Right atrium auricular region (tissue), 2 donors: ENCODE measurements around the gene LPIN1. TPM values are rescaled to one million over a fixed set of nuclear protein-coding genes. Genes with fewer than 3 reads are reported as not detected.

Experiments used
- DNase-seq: peaks from one replicate; pipeline ENCODE4 v3.0.0-alpha.2; 2019; ENCODE audit warnings: low spot score
- H3K27ac ChIP-seq, 2 donors: fragments of 200-600 bp; sonication (generic); 1 replicate in 1 of 2; 2 replicates in 1 of 2; pipeline ENCODE4 v1.5.1; 2016 to 2019
- H3K27me3 ChIP-seq, 2 donors: fragments of 200-600 bp; sonication (generic); one replicate each; pipeline versions ENCODE4 v1.5.1 to v1.6.0; 2017 to 2019
- H3K36me3 ChIP-seq: fragments of 200-600 bp; sonication (generic); one replicate; pipeline ENCODE4 v1.5.1; 2016
- H3K4me1 ChIP-seq, 2 donors: fragments of 200-600 bp; sonication (generic); one replicate each; pipeline versions ENCODE4 v1.5.1 to v1.6.0; 2017 to 2019
- H3K4me3 ChIP-seq, 2 donors: fragments of 200-600 bp; sonication (generic); 1 replicate in 1 of 2; 2 replicates in 1 of 2; pipeline ENCODE4 v1.5.1; 2017 to 2019; ENCODE audit warnings: mild to moderate bottlenecking in 1 of 2, moderate library complexity in 1 of 2
- H3K9me3 ChIP-seq, 2 donors: fragments of 200-600 bp; sonication (generic); one replicate each; pipeline ENCODE4 v1.5.1; 2019
- total RNA-seq, 2 donors: library from RNA; depleted of rRNA; stranded (reverse); fragments of >200 nt; gene quantifications; one replicate each; pipeline ENCODE4 v1.1.0, GENCODE V29; 2016
- TF ChIP-seq, protein P1 (sequence below), 2 donors: fragments of 200-600 bp; sonication (generic); IDR thresholded peaks; one replicate each; pipeline ENCODE4 v1.5.1; 2019; ENCODE audit warnings: antibody characterized with exemption in 2 of 2

The LPIN1 gene
- total RNA-seq, 2 donors from 2014 or later: 21.0 to 27.4 TPM

DNA sequence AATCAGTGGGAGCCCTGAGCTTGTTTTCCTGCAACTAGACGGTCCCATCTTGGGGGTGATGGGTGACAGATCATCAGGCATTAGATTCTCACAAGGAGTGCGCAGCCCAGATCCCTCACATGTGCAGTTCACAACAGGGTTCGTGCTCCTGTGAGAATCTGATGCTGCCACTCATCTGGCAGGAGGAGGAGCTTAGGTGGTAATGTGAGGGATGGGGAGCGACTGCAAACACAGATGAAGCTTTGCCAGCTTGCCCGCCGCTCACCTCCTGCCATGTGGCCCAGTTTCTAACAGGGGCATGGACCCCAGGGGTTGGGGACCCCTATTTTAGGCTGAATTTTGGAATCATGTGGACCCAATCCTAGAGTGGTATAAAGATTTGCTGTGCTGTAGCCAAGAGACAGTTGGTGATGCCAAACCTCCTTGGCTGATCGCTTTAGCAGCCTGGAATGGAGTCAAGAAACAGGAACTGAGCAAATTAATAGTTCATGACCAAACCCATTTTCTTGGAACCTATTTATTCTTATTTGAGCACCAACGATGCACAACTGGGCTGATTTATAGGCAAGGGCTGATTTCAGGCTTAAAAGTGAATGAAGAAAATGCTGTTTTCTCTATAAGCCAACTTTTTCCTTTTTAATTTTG is 25.7 kb downstream of the LPIN1 start:
- Histone ChIP-seq H3K36me3 (peaks cover 46% of the 10 kb centered on the region), H3K9me3 (no peaks in the 10 kb centered on the region), H3K4me3 (no peak overlapping the region), H3K27ac (no peak overlapping the region), H3K27me3 (no peaks in the 10 kb centered on the region), H3K4me1 (no peaks in the 10 kb centered on the region)
- DNase-seq: no peak
- TF ChIP-seq, protein P1, sequence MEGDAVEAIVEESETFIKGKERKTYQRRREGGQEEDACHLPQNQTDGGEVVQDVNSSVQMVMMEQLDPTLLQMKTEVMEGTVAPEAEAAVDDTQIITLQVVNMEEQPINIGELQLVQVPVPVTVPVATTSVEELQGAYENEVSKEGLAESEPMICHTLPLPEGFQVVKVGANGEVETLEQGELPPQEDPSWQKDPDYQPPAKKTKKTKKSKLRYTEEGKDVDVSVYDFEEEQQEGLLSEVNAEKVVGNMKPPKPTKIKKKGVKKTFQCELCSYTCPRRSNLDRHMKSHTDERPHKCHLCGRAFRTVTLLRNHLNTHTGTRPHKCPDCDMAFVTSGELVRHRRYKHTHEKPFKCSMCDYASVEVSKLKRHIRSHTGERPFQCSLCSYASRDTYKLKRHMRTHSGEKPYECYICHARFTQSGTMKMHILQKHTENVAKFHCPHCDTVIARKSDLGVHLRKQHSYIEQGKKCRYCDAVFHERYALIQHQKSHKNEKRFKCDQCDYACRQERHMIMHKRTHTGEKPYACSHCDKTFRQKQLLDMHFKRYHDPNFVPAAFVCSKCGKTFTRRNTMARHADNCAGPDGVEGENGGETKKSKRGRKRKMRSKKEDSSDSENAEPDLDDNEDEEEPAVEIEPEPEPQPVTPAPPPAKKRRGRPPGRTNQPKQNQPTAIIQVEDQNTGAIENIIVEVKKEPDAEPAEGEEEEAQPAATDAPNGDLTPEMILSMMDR (IDR thresholded peaks at IDR 0.05): no peak

DNA sequence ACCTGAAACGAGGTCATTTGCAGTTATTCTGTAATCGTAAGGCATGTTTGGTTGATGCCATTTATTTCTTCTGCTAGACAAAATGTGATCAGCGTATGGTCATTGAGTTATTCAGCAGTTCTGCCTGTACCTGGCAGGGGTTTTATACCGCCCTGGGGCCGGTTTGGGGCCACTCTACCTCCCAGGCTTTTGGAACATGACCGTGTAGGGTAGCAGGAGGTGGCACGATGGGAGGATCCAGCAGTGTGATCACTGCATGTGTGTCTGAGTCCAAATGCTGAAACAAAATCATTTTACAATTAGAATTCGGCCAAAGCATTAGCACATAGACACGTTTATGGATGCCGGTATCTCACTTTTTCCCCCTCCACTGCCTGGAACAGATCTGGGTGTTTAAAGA is 26.7 kb downstream of the LPIN1 start:
- peaks cover 36% of the 10 kb centered on the region for H3K36me3 ChIP-seq
- H3K9me3 ChIP-seq: no peaks in the 10 kb centered on the region
- no peak for DNase-seq
- H3K27me3 ChIP-seq: no peaks in the 10 kb centered on the region
- no peaks in the 10 kb centered on the region for H3K4me1 ChIP-seq
- H3K4me3 ChIP-seq: no peak overlapping the region
- no peak overlapping the region for H3K27ac ChIP-seq
- TF ChIP-seq, protein P1 (IDR thresholded peaks at IDR 0.05): no peak

DNA sequence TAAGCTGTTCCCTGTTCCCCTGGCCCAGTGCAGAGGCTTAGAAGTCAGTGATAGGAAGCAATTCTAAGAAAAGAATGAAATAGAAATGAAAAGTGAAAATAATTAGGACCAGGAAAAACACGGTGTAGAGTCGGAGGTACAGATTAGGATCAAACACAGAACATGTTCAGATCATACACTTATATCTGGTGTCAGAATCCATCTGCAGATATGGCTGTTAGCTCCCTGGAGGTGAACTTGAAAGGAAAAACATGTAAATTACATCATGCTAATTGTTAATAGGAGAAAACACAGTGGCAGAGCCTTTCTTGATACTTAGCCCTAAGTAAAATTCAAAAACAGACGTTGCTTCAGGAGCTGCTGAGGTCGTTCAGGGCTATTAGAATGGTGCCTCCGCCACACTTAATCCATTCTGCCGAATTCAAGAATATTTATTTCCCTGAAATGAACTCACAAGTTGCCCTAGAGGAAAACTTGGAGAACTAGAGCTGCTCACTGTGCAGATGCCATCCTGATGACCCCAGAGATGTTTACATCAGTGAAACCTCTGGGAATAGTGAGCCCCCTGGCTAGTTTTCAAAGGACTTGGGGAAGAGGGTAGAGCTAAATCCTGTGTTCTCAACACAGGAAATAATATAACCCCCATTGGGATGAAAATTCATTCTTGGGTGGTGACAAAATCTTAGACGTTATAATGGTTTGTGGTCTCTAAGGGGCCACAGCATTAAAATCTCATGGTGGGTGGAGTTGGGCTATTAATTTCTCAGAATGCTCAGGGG is 27.5 kb downstream of the LPIN1 start:
- no peaks in the 10 kb centered on the region for H3K9me3 ChIP-seq
- H3K27ac ChIP-seq: no peak overlapping the region
- no peaks in the 10 kb centered on the region for H3K27me3 ChIP-seq
- no peak overlapping the region for H3K4me3 ChIP-seq
- TF ChIP-seq, protein P1 (IDR thresholded peaks at IDR 0.05): no peak
- H3K36me3 ChIP-seq: peaks cover 35% of the 10 kb centered on the region
- DNase-seq: no peak
- H3K4me1 ChIP-seq: peaks cover 0 to 4% of the 10 kb centered on the region in 2 donors

DNA sequence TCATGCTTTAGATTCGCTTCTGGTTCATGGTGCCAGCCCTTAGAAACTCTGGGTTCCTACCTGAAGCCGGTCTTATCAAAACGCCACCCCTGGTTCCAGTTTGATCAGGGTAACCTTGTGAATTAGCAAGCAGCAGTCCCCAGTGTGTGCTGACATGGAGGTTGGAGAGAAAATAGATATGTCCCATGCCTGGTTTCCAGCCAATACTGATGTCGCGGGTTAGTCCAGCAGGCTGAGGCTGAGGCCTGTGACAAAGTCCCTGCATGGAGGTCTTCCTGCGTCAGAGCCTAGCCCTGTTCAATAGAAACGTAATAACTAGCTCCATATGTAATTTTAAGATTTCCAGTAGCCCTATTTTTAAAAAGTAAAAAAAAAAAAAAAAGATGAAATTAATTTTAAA is 28.2 kb downstream of the LPIN1 start:
- no peaks in the 10 kb centered on the region for H3K27me3 ChIP-seq
- H3K27ac ChIP-seq: no peak overlapping the region
- H3K36me3 ChIP-seq: peaks cover 37% of the 10 kb centered on the region
- DNase-seq: no peak
- no peaks in the 10 kb centered on the region for H3K9me3 ChIP-seq
- TF ChIP-seq, protein P1 (IDR thresholded peaks at IDR 0.05): no peak
- H3K4me1 ChIP-seq: peaks cover 0 to 10% of the 10 kb centered on the region in 2 donors
- H3K4me3 ChIP-seq: no peak overlapping the region

DNA sequence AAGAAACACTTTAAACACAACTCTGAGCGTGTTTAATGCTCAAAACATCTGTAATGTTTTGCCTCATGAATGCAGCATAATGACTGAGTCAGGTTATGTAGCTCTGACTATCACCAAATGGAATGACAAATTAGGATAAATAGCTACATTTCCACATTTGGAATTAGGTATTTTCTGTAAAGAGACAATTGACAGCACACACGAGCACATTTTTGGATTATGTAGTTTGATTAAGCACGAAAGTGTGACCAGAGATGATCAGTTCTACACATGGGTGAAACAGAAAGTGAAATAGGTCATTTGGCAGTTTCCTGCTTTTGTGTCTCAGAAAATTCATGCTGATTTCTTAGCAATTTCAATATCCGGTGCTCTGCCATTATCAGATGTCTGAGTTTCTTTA is 29.0 kb downstream of the LPIN1 start:
- Histone ChIP-seq H3K36me3 (peaks cover 45% of the 10 kb centered on the region), H3K4me1 (peaks cover 0 to 10% of the 10 kb centered on the region in 2 donors), H3K27ac (no peak overlapping the region), H3K4me3 (no peak overlapping the region), H3K27me3 (no peaks in the 10 kb centered on the region), H3K9me3 (no peaks in the 10 kb centered on the region)
- DNase-seq: no peak
- TF ChIP-seq, protein P1 (IDR thresholded peaks at IDR 0.05): no peak
